Choroid plexus epithelial cell (primary cell): ENCODE data around the gene ZNF280B.

Experiments used
- DNase-seq: peaks from one replicate; pipeline ENCODE4 v3.0.0-alpha.2; 2010; ENCODE audit warnings: low read depth
- H3K4me3 ChIP-seq: 2 replicates; pipeline ENCODE4 v1.5.1; 2011; ENCODE audit warnings: low read depth, mild to moderate bottlenecking, control low read depth, low read length, moderate library complexity
- CTCF ChIP-seq: conservative IDR thresholded peaks from 2 replicates; pipeline ENCODE4 v1.5.1; 2011; ENCODE audit warnings: low read depth, mild to moderate bottlenecking, control low read depth, inconsistent platforms, low read length, moderate library complexity

The ZNF280B gene

GRCh38 chr22:22508274-22509176 lies at the start of gene ZNF280B:
TSS of gene ZNF280B (minus strand) at chr22:22508742. CDS start at chr22:22489398, 19,344 bp downstream.
- H3K4me3 ChIP-seq: peak within 1 kb of the TSS; percentile 77
- TF ChIP-seq CTCF: peak; percentile 59
- DNase-seq: peak; percentile 86

- no peak for TF ChIP-seq CTCF
- no peak overlapping the region for H3K4me3 ChIP-seq
- no peak for DNase-seq
These were observed 48.7 kb upstream of the ZNF280B start for GRCh38 chr22:22556995-22557925.

DNA sequence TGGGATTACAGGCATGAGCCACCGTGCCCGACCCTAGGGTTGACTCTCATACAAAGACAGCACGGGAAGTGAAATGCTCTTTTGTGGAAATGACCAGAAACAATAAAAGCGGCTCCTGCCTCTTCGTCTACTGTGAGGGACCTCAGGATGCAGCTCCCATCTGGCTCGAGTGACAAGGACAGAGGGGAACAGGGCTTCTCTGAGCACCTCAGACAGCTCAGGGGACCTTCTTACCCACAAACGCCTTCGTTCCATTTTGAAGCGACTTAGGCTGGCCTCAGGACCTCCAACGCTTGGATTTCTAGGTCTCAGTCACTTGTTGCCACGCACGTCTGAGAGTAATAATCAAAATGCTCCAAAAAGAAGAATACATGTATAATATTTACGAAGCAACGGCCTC lies 48.0 kb upstream of the ZNF280B start:
- DNase-seq: no peak
- H3K4me3 ChIP-seq: no peak overlapping the region
- no peak for TF ChIP-seq CTCF

DNA sequence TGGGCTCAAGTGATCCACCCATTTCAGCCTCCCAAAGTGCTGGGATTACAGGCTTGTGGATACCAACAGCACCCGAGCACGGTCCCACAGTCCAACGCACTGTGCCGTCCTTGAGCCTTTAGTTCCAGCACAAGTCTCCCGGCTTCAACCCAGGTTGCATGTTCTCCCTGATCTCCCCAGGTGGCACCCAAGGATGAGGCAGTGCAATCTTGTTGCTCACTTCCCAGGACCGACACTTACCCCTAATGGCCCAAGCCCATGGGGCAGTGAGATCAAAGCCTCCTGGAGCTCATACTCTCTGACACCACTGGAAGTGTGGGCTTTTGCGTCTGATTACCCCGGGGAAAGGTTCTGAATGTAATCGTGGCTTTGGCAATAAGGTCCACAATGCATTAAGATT lies 47.1 kb upstream of the ZNF280B start:
- DNase-seq: no peak
- no peak overlapping the region for H3K4me3 ChIP-seq
- TF ChIP-seq CTCF: no peak

DNA sequence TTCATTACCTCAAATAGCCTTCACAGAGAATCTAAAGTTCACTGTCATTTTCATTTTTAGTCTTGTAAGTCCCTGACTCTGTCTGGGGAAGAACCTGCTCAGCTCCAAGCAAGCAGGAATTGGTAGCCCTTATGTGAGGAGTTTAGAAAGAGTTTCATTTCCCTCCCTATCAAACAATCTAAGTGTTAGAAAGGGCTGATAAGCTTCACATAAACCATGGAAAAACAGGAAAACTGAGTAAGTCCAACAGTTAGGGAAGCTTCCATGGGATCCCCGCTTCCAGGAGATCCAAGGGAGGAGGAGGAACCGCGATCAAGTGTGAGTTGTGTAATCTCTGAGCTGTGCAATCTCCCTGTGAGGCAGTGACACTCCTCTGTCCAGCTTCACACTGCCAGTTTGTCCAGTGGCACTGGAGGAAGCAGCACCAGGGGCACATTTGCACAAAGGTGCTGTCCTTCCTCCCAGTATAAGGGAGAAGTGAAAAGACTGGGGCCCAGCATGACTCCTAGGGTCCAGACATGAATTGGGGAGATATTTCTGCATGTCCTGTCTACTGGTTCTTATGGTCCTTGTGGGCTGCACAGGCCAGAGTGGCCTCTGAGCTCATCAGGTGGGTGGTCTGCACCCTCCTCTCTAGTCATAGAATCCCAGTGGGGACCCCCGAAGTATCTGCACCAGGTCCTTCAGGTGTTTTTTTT lies 46.2 kb upstream of the ZNF280B start:
- no peak for DNase-seq
- no peak for TF ChIP-seq CTCF
- no peak overlapping the region for H3K4me3 ChIP-seq

DNA sequence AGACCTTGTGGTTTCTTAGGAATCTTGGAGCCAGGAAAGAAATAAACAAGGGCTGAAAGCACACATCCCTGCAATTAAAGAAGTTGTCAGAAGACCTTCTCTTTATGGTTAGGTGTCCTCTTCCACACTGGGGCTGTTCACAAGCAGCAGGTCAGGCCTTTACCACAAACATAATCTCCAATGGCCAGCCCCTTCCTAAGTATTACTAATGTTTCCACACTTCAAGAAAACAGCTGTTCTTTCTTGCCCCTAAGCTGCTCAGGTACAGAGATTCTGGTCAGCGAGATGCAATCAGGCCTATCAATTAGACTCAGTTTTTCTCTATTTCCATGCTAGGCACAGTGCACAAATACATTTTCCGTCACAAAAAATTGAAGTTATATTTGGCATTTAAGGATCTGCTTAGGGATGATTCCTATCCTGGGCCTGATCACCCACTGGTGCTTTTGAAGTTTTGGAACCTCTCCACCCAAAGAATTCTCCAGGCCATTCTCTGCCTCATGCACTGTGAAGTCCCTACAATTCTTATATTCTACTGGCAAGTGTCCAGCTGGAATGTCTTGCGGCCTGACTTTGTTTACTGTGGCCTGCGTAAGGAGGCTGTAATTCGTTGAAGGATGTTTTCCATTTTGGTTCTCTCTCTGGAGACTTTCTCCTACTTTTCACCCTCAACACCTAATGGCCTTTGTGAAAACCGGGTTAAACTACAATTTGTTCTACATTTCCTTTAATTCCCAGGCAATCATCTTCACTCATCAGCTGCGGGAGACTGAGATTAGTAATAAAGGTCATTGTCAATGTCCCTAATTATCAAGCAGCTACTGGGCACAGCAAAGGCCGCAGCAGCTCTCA lies 45.4 kb upstream of the ZNF280B start:
- no peak overlapping the region for H3K4me3 ChIP-seq
- TF ChIP-seq CTCF: no peak
- DNase-seq: peak; percentile 8
